Erythroblast (primary cell): ENCODE data around the gene SYT1.

ENCODE experiments used
- GATA1 ChIP-seq: IDR thresholded peaks from 2 replicates; pipeline ENCODE4 v1.6.1; 2011; ENCODE audit warnings: low read depth, mild to moderate bottlenecking, control low read depth, low read length, moderate library complexity
- POLR2A ChIP-seq: IDR thresholded peaks from 2 replicates; pipeline ENCODE4 v1.6.1; 2011; ENCODE audit warnings: mild to moderate bottlenecking, low read length

- TF ChIP-seq POLR2A (no peak), GATA1 (no peak)
Measured at GRCh38 chr12:79143803-79144202, 279.2 kb downstream of the SYT1 start.
